HepG2 (cell line): ENCODE data around the gene GUK1. TPM values are rescaled to one million over a fixed set of nuclear protein-coding genes. Genes with fewer than 3 reads are reported as not detected.

Source experiments
- ATAC-seq: fragments of 200-7000 bp; cut with Tn5 transposase; 3 replicates; pipeline ENCODE4 v1.9.1; 2020; ENCODE audit warnings: mild to moderate bottlenecking, moderate library complexity
- BruUV-seq: library from RNA; stranded (reverse); fragments of 400-500 nt; replicated peaks from 2 replicates; lab custom pipeline; 2021; lab: Mats Ljungman, UMichigan
- CTCF ChIA-PET: fragments of 300-600 bp; formaldehyde crosslinking; extraction: SDS; loops from one replicate; lab custom pipeline; 2021; ENCODE audit warnings: low total read pairs, inconsistent platforms, low intra/inter-chr PET ratio; lab: Yijun Ruan, JAX
- POLR2A ChIA-PET: fragments of 350-600 bp; sonication (Branson Sonifier 250); formaldehyde crosslinking; loops from one replicate; lab custom pipeline; 2020; ENCODE audit warnings: antibody characterized with exemption, inconsistent platforms; lab: Yijun Ruan, JAX
- DNase-seq: peaks from one replicate; pipeline ENCODE4 v3.0.0-alpha.2; 2015; ENCODE audit warnings: low spot score
- FAIRE-seq: peaks from 3 replicates; lab custom pipeline; 2011; peaks lifted over from hg19 to GRCh38; lab: Jason Lieb, UNC
- H2AFZ ChIP-seq: one replicate; pipeline ENCODE4 v1.6.1; 2011; ENCODE audit warnings: low read length, inconsistent platforms
- H3K27ac ChIP-seq: fragments of 300-600 bp; 3 replicates; pipeline ENCODE4 v1.8.0; 2011; ENCODE audit warnings: mixed run types, mild to moderate bottlenecking, mixed read lengths, low read length, inconsistent platforms; ENCODE audit not compliant: insufficient read depth; ENCODE audit errors: extremely low read length
- H3K27me3 ChIP-seq, 2 experiments: fragments of 200-600 bp in 1 of 2; 2 replicates in 1 of 2; 3 replicates in 1 of 2; pipeline versions ENCODE4 v1.6.0 to v1.8.0; 2011; ENCODE audit warnings: low read length in 2 of 2, mild to moderate bottlenecking in 2 of 2, moderate library complexity in 2 of 2, inconsistent platforms in 1 of 2; ENCODE audit not compliant: insufficient read depth in 2 of 2, control insufficient read depth in 1 of 2
- H3K36me3 ChIP-seq, 2 experiments: fragments of 200-600 bp in 1 of 2; replicated peaks in 1 of 2; 2 replicates in 1 of 2; 3 replicates in 1 of 2; pipeline versions ENCODE4 v1.5.1 to v1.8.0; 2011; ENCODE audit warnings: low read length in 2 of 2, inconsistent platforms in 1 of 2; ENCODE audit not compliant: insufficient read depth in 2 of 2, control insufficient read depth in 1 of 2
- H3K4me1 ChIP-seq: 2 replicates; pipeline ENCODE4 v1.5.1; 2012; ENCODE audit warnings: low read length, inconsistent platforms; ENCODE audit not compliant: insufficient read depth
- H3K4me2 ChIP-seq: 2 replicates; pipeline ENCODE4 v1.6.0; 2011; ENCODE audit warnings: low read depth, low read length, inconsistent platforms
- H3K4me3 ChIP-seq, 3 experiments: fragments of 200-600 bp in 1 of 3; sonication (generic), shearing (Covaris generic) in 1 of 3; replicated peaks in 1 of 3; 2 replicates each; pipeline ENCODE4 v1.5.1; 2011 to 2016; ENCODE audit warnings: low read length in 3 of 3, inconsistent platforms in 2 of 3, low read depth in 2 of 3, mild to moderate bottlenecking in 2 of 3, control low read depth in 1 of 3, mixed read lengths in 1 of 3; ENCODE audit not compliant: insufficient read depth in 1 of 3
- H3K79me2 ChIP-seq: one replicate; pipeline ENCODE4 v1.6.1; 2011; ENCODE audit warnings: low read length, inconsistent platforms; ENCODE audit not compliant: insufficient read depth
- H3K9ac ChIP-seq: 2 replicates; pipeline ENCODE4 v1.6.0; 2011; ENCODE audit warnings: mild to moderate bottlenecking, low read depth, low read length, inconsistent platforms; ENCODE audit not compliant: insufficient read depth
- H3K9me3 ChIP-seq: 2 replicates; pipeline ENCODE4 v1.5.1; 2012; ENCODE audit warnings: mild to moderate bottlenecking, low read length
- H4K20me1 ChIP-seq: 2 replicates; pipeline ENCODE4 v1.6.0; 2011; ENCODE audit warnings: inconsistent platforms, mild to moderate bottlenecking, low read length, moderate library complexity; ENCODE audit not compliant: insufficient read depth
- ELK4 ChIP-seq: sonication (generic); formaldehyde crosslinking; IDR thresholded peaks from 2 replicates; pipeline ENCODE4 v1.9.0; 2021; ENCODE audit warnings: missing genetic modification reagents, borderline replicate concordance
- NCOA1 ChIP-seq: sonication (generic); formaldehyde crosslinking; IDR thresholded peaks from 2 replicates; pipeline ENCODE4 v1.9.0; 2021; ENCODE audit warnings: missing genetic modification reagents
- NR3C1 ChIP-seq: sonication (generic); formaldehyde crosslinking; IDR thresholded peaks from 2 replicates; pipeline ENCODE4 v1.4.0; 2020; ENCODE audit warnings: missing genetic modification reagents
- RFXAP ChIP-seq: sonication (generic); formaldehyde crosslinking; IDR thresholded peaks from 2 replicates; pipeline ENCODE4 v1.4.0; 2020; ENCODE audit warnings: missing genetic modification reagents, borderline replicate concordance
- ZKSCAN1 ChIP-seq: fragments of 150-350 bp; IDR thresholded peaks from 2 replicates; pipeline ENCODE4 v1.6.1; 2014; ENCODE audit warnings: low read length
- ZNF180 ChIP-seq: sonication (generic); formaldehyde crosslinking; IDR thresholded peaks from 2 replicates; pipeline ENCODE4 v1.4.0; 2020; ENCODE audit warnings: low read depth, missing genetic modification reagents, borderline replicate concordance
- ZNF30 ChIP-seq: sonication (generic); formaldehyde crosslinking; IDR thresholded peaks from 2 replicates; pipeline ENCODE4 v1.5.0; 2020; ENCODE audit warnings: mild to moderate bottlenecking, missing genetic modification reagents
- ZNF788 ChIP-seq: sonication (generic); formaldehyde crosslinking; IDR thresholded peaks from 2 replicates; pipeline ENCODE4 v1.5.0; 2020; ENCODE audit warnings: mild to moderate bottlenecking, missing genetic modification reagents, borderline replicate concordance
- WGBS: methylation state at CpG from one replicate; pipeline ENCODE4 v1.1.6; 2017; ENCODE audit warnings: low lambda C conversion rate; 5-methylcytosine and 5-hydroxymethylcytosine counted together
- in situ Hi-C: cut with HindIII; loops from 2 replicates; pipeline ENCODE4 v1.10.0; 2017; ENCODE audit warnings: low pct_unique_long_range_greater_than_20kb; ENCODE audit not compliant: extremely low pct_ligation_motif_present
- intact Hi-C: fragments of 100-400 bp; cut with micrococcal nuclease; formaldehyde crosslinking; loops from one replicate; pipeline ENCODE4 v1.10.0; 2022; ENCODE audit not compliant: unreplicated experiment
- polyA plus RNA-seq, 8 experiments: library from polyadenylated mRNA; depleted of rRNA in 3 of 8; stranded (reverse) in 7 of 8; unstranded in 1 of 8; fragments of >200 nt; fragmentation: Illumina TruSeq in 4 of 8; extraction: Trizol in 4 of 8; gene quantifications; 2 replicates each; pipeline versions ENCODE4 v1.2.1 to v1.2.3, GENCODE V29; 2011 to 2016; ENCODE audit warnings: low read depth in 4 of 8, missing spikeins in 1 of 8, mixed read lengths in 1 of 8; ENCODE audit not compliant: insufficient read depth in 1 of 8
- total RNA-seq, 5 experiments: library from RNA; depleted of rRNA; stranded (reverse); fragments of >200 nt; fragmentation: Illumina TruSeq; extraction: Trizol; gene quantifications; 2 replicates each; pipeline ENCODE4 v1.2.3, GENCODE V29; 2016; ENCODE audit warnings: low read depth in 1 of 5
- TF ChIP-seq, protein P1 (sequence below): fragments of 450-650 bp; IDR thresholded peaks from 2 replicates; pipeline ENCODE4 v1.6.1; 2017; ENCODE audit warnings: mild to moderate bottlenecking
- TF ChIP-seq, protein P2 (sequence below): sonication (generic); formaldehyde crosslinking; conservative IDR thresholded peaks from 2 replicates; pipeline ENCODE4 v1.4.0; 2020; ENCODE audit warnings: missing genetic modification reagents

The GUK1 gene
- total and polyA plus RNA-seq, 2 of the 13 experiments (the other 11 are each of a cell fraction or from before 2014, with no cell fraction given): 116 to 154 TPM

DNA sequence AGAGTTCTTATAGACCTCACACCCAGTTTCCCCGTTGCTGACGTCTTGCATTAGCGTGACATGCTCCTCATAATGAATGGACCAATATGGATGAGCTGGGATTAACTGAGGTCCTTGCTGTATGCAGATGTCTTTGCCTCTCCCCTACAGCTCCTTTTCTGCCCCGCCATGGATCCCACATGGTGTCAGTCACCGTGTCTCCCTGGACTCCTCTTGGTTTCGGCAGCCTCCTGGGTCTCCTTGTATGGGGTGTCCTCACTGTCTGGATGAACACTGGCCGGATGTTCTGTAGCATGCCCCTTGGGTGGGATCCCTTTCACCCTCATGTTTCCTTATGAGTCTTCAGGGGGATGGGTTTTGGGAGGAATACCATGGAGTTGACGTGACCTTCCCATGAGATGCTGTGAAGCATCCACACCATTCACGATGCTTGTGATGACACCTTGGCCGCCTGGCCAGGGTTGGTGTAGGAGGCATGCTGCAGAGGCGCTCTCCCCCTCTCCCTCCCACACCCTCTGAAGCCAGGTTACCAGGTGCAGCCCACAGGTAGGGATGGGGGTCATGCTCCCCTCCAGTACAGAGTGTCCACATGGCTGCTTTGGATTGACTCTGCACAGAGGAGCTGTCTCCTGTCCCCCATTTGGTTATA, 14.1 kb downstream of the GUK1 start:
- DNase-seq (no peak), FAIRE-seq (no peak)
- CTCF ChIA-PET: no interaction called here

More for the DNA sequence above, 14.1 kb downstream of the GUK1 start:
- BruUV-seq: no TSS peak
- Histone ChIP-seq H2AFZ (no peak overlapping the region), H3K36me3 (no peaks in the 10 kb centered on the region), H3K4me1 (peaks cover 30% of the 10 kb centered on the region), H3K4me3 (no peak overlapping the region), H3K27me3 (no peaks in the 10 kb centered on the region), H3K27ac (no peak overlapping the region), H3K9me3 (no peaks in the 10 kb centered on the region), H4K20me1 (peaks cover 3% of the 10 kb centered on the region; the same call in 1 of the 2 replicates), H3K9ac (no peak overlapping the region), H3K79me2 (peaks cover 4% of the 10 kb centered on the region), H3K4me2 (no peak overlapping the region)
- intact Hi-C loops (no loop called here), in situ Hi-C loops (no loop called here)
- no peak for ATAC-seq
- WGBS: 97% methylated on average over 7 of the region's 11 CpGs
- POLR2A ChIA-PET: interaction anchor here (7.9 kb wide), 1 partner anchor 11 kb away, joined by 72 read pairs; the partner anchor contains the start of gene IBA57
- TF ChIP-seq ZNF30 (CRISPR knock-in tag): no peak
- TF ChIP-seq NCOA1 (CRISPR knock-in tag): no peak
- no peak for TF ChIP-seq RFXAP (CRISPR knock-in tag)
- TF ChIP-seq ZNF788 (CRISPR knock-in tag): no peak
- TF ChIP-seq, protein P1, sequence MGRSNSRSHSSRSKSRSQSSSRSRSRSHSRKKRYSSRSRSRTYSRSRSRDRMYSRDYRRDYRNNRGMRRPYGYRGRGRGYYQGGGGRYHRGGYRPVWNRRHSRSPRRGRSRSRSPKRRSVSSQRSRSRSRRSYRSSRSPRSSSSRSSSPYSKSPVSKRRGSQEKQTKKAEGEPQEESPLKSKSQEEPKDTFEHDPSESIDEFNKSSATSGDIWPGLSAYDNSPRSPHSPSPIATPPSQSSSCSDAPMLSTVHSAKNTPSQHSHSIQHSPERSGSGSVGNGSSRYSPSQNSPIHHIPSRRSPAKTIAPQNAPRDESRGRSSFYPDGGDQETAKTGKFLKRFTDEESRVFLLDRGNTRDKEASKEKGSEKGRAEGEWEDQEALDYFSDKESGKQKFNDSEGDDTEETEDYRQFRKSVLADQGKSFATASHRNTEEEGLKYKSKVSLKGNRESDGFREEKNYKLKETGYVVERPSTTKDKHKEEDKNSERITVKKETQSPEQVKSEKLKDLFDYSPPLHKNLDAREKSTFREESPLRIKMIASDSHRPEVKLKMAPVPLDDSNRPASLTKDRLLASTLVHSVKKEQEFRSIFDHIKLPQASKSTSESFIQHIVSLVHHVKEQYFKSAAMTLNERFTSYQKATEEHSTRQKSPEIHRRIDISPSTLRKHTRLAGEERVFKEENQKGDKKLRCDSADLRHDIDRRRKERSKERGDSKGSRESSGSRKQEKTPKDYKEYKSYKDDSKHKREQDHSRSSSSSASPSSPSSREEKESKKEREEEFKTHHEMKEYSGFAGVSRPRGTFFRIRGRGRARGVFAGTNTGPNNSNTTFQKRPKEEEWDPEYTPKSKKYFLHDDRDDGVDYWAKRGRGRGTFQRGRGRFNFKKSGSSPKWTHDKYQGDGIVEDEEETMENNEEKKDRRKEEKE: no peak
- TF ChIP-seq, protein P2, sequence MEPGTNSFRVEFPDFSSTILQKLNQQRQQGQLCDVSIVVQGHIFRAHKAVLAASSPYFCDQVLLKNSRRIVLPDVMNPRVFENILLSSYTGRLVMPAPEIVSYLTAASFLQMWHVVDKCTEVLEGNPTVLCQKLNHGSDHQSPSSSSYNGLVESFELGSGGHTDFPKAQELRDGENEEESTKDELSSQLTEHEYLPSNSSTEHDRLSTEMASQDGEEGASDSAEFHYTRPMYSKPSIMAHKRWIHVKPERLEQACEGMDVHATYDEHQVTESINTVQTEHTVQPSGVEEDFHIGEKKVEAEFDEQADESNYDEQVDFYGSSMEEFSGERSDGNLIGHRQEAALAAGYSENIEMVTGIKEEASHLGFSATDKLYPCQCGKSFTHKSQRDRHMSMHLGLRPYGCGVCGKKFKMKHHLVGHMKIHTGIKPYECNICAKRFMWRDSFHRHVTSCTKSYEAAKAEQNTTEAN (CRISPR knock-in tag): no peak
- TF ChIP-seq NR3C1 (CRISPR knock-in tag): no peak
- TF ChIP-seq ZNF180 (CRISPR knock-in tag): no peak
- TF ChIP-seq ELK4 (CRISPR knock-in tag): no peak
- TF ChIP-seq ZKSCAN1: no peak
